ENCODE results near the gene EXOC4. TPM values are rescaled to one million over a fixed set of nuclear protein-coding genes. Genes with fewer than 3 reads are reported as not detected.

The EXOC4 gene
- total RNA-seq, 1 experiment from 2014 or later = 111 TPM

- DNase-seq = no peak
- Histone ChIP-seq H2AFZ (ENCODE audit: low read length) (no peak overlapping the region), H4K20me1 (ENCODE audit: insufficient read depth, low read depth, low read length) (no peaks in the 10 kb centered on the region), H3K4me3 (ENCODE audit: low read length) (no peak overlapping the region), H3K4me2 (ENCODE audit: low read depth, low read length, poor library complexity, severe bottlenecking) (no peak overlapping the region), H3K36me3 (ENCODE audit: insufficient read depth, low read length) (no peaks in the 10 kb centered on the region), H3K79me2 (ENCODE audit: low read length) (no peaks in the 10 kb centered on the region), H3K4me1 (ENCODE audit: low read length) (no peaks in the 10 kb centered on the region), H3K27me3 (ENCODE audit: low read length) (no peaks in the 10 kb centered on the region), H3K9me2 (replicated peaks; ENCODE audit: insufficient read depth, low read length) (no peaks in the 10 kb centered on the region), H3K27ac (ENCODE audit: low read length) (no peak overlapping the region), H3K9me3 (ENCODE audit: low read length) (no peaks in the 10 kb centered on the region), H3K9ac (ENCODE audit: low read length) (no peak overlapping the region)
These were observed 555.6 kb downstream of the EXOC4 start for GRCh38 chr7:133808493-133808866.

GRCh38 chr7:133812877-133813276 is 560.0 kb downstream of the EXOC4 start:
- H3K9me2 ChIP-seq (replicated peaks; ENCODE audit: insufficient read depth, low read length) = no peaks in the 10 kb centered on the region
- no peak for DNase-seq
- no peak overlapping the region for H3K9ac ChIP-seq (ENCODE audit: low read length)
- H3K9me3 ChIP-seq (ENCODE audit: low read length) = no peaks in the 10 kb centered on the region
- no peaks in the 10 kb centered on the region for H4K20me1 ChIP-seq (ENCODE audit: insufficient read depth, low read depth, low read length)
- no peak overlapping the region for H3K27ac ChIP-seq (ENCODE audit: low read length)
- H3K4me1 ChIP-seq (ENCODE audit: low read length) = no peaks in the 10 kb centered on the region
- H3K79me2 ChIP-seq (ENCODE audit: low read length) = no peaks in the 10 kb centered on the region
- no peak overlapping the region for H2AFZ ChIP-seq (ENCODE audit: low read length)
- no peaks in the 10 kb centered on the region for H3K27me3 ChIP-seq (ENCODE audit: low read length)
- no peak overlapping the region for H3K4me2 ChIP-seq (ENCODE audit: low read depth, low read length, poor library complexity, severe bottlenecking)
- no peaks in the 10 kb centered on the region for H3K36me3 ChIP-seq (ENCODE audit: insufficient read depth, low read length)
- H3K4me3 ChIP-seq (ENCODE audit: low read length) = no peak overlapping the region

GRCh38 chr7:133815611-133816210 is 562.8 kb downstream of the EXOC4 start:
- H3K4me1 ChIP-seq (ENCODE audit: low read length) = no peaks in the 10 kb centered on the region
- H4K20me1 ChIP-seq (ENCODE audit: insufficient read depth, low read depth, low read length) = no peaks in the 10 kb centered on the region
- no peaks in the 10 kb centered on the region for H3K27me3 ChIP-seq (ENCODE audit: low read length)
- H3K27ac ChIP-seq (ENCODE audit: low read length) = no peak overlapping the region
- H3K36me3 ChIP-seq (ENCODE audit: insufficient read depth, low read length) = no peaks in the 10 kb centered on the region
- no peaks in the 10 kb centered on the region for H3K9me3 ChIP-seq (ENCODE audit: low read length)
- H3K79me2 ChIP-seq (ENCODE audit: low read length) = no peaks in the 10 kb centered on the region
- DNase-seq = no peak
- H3K9ac ChIP-seq (ENCODE audit: low read length) = no peak overlapping the region
- no peak overlapping the region for H3K4me2 ChIP-seq (ENCODE audit: low read depth, low read length, poor library complexity, severe bottlenecking)
- no peak overlapping the region for H3K4me3 ChIP-seq (ENCODE audit: low read length)
- no peak overlapping the region for H2AFZ ChIP-seq (ENCODE audit: low read length)
- no peaks in the 10 kb centered on the region for H3K9me2 ChIP-seq (replicated peaks; ENCODE audit: insufficient read depth, low read length)

GRCh38 chr7:133819695-133820094 is 566.8 kb downstream of the EXOC4 start:
- DNase-seq = no peak
- Histone ChIP-seq H4K20me1 (ENCODE audit: insufficient read depth, low read depth, low read length) (no peaks in the 10 kb centered on the region), H3K9ac (ENCODE audit: low read length) (no peak overlapping the region), H3K4me3 (ENCODE audit: low read length) (no peak overlapping the region), H3K27me3 (ENCODE audit: low read length) (no peaks in the 10 kb centered on the region), H3K79me2 (ENCODE audit: low read length) (no peaks in the 10 kb centered on the region), H3K9me3 (ENCODE audit: low read length) (no peaks in the 10 kb centered on the region), H3K4me1 (ENCODE audit: low read length) (no peaks in the 10 kb centered on the region), H3K27ac (ENCODE audit: low read length) (no peak overlapping the region), H3K4me2 (ENCODE audit: low read depth, low read length, poor library complexity, severe bottlenecking) (no peak overlapping the region), H2AFZ (ENCODE audit: low read length) (no peak overlapping the region), H3K36me3 (ENCODE audit: insufficient read depth, low read length) (no peaks in the 10 kb centered on the region), H3K9me2 (replicated peaks; ENCODE audit: insufficient read depth, low read length) (no peaks in the 10 kb centered on the region)

GRCh38 chr7:133820584-133820983 is 567.7 kb downstream of the EXOC4 start:
- DNase-seq = no peak

GRCh38 chr7:133821171-133821570 is 568.3 kb downstream of the EXOC4 start:
- Histone ChIP-seq H3K9me3 (ENCODE audit: low read length) (no peaks in the 10 kb centered on the region), H3K4me1 (ENCODE audit: low read length) (no peaks in the 10 kb centered on the region), H3K9me2 (replicated peaks; ENCODE audit: insufficient read depth, low read length) (no peaks in the 10 kb centered on the region), H3K4me2 (ENCODE audit: low read depth, low read length, poor library complexity, severe bottlenecking) (no peak overlapping the region), H3K4me3 (ENCODE audit: low read length) (no peak overlapping the region), H3K9ac (ENCODE audit: low read length) (no peak overlapping the region), H3K36me3 (ENCODE audit: insufficient read depth, low read length) (no peaks in the 10 kb centered on the region), H3K27ac (ENCODE audit: low read length) (no peak overlapping the region), H3K27me3 (ENCODE audit: low read length) (no peaks in the 10 kb centered on the region), H2AFZ (ENCODE audit: low read length) (no peak overlapping the region), H4K20me1 (ENCODE audit: insufficient read depth, low read depth, low read length) (no peaks in the 10 kb centered on the region), H3K79me2 (ENCODE audit: low read length) (no peaks in the 10 kb centered on the region)
- DNase-seq = no peak

More at GRCh38 chr7:133820584-133820983, 567.7 kb downstream of the EXOC4 start:
- Histone ChIP-seq H3K9me3 (ENCODE audit: low read length) (no peaks in the 10 kb centered on the region), H3K4me3 (ENCODE audit: low read length) (no peak overlapping the region), H3K79me2 (ENCODE audit: low read length) (no peaks in the 10 kb centered on the region), H3K36me3 (ENCODE audit: insufficient read depth, low read length) (no peaks in the 10 kb centered on the region), H3K4me1 (ENCODE audit: low read length) (no peaks in the 10 kb centered on the region), H2AFZ (ENCODE audit: low read length) (no peak overlapping the region), H3K9me2 (replicated peaks; ENCODE audit: insufficient read depth, low read length) (no peaks in the 10 kb centered on the region), H4K20me1 (ENCODE audit: insufficient read depth, low read depth, low read length) (no peaks in the 10 kb centered on the region), H3K9ac (ENCODE audit: low read length) (no peak overlapping the region), H3K4me2 (ENCODE audit: low read depth, low read length, poor library complexity, severe bottlenecking) (no peak overlapping the region), H3K27me3 (ENCODE audit: low read length) (no peaks in the 10 kb centered on the region), H3K27ac (ENCODE audit: low read length) (no peak overlapping the region)

- no peak overlapping the region for H2AFZ ChIP-seq (ENCODE audit: low read length)
- no peak overlapping the region for H3K4me2 ChIP-seq (ENCODE audit: low read depth, low read length, poor library complexity, severe bottlenecking)
- H3K9me3 ChIP-seq (ENCODE audit: low read length) = no peaks in the 10 kb centered on the region
- DNase-seq = no peak
- H3K4me1 ChIP-seq (ENCODE audit: low read length) = no peaks in the 10 kb centered on the region
- H3K79me2 ChIP-seq (ENCODE audit: low read length) = no peaks in the 10 kb centered on the region
- H4K20me1 ChIP-seq (ENCODE audit: insufficient read depth, low read depth, low read length) = no peaks in the 10 kb centered on the region
- H3K4me3 ChIP-seq (ENCODE audit: low read length) = no peak overlapping the region
- H3K36me3 ChIP-seq (ENCODE audit: insufficient read depth, low read length) = no peaks in the 10 kb centered on the region
- no peaks in the 10 kb centered on the region for H3K9me2 ChIP-seq (replicated peaks; ENCODE audit: insufficient read depth, low read length)
- H3K27me3 ChIP-seq (ENCODE audit: low read length) = no peaks in the 10 kb centered on the region
- H3K9ac ChIP-seq (ENCODE audit: low read length) = no peak overlapping the region
- no peak overlapping the region for H3K27ac ChIP-seq (ENCODE audit: low read length)
These were observed 569.2 kb downstream of the EXOC4 start for GRCh38 chr7:133822001-133822641.

GRCh38 chr7:133822868-133823552 is 570.1 kb downstream of the EXOC4 start:
- Histone ChIP-seq H4K20me1 (ENCODE audit: insufficient read depth, low read depth, low read length) (no peaks in the 10 kb centered on the region), H3K27ac (ENCODE audit: low read length) (no peak overlapping the region), H3K36me3 (ENCODE audit: insufficient read depth, low read length) (no peaks in the 10 kb centered on the region), H3K79me2 (ENCODE audit: low read length) (no peaks in the 10 kb centered on the region), H3K4me2 (ENCODE audit: low read depth, low read length, poor library complexity, severe bottlenecking) (no peak overlapping the region), H3K4me3 (ENCODE audit: low read length) (no peak overlapping the region), H3K27me3 (ENCODE audit: low read length) (no peaks in the 10 kb centered on the region), H3K9me2 (replicated peaks; ENCODE audit: insufficient read depth, low read length) (no peaks in the 10 kb centered on the region), H3K9ac (ENCODE audit: low read length) (no peak overlapping the region), H3K9me3 (ENCODE audit: low read length) (no peaks in the 10 kb centered on the region), H3K4me1 (ENCODE audit: low read length) (no peaks in the 10 kb centered on the region), H2AFZ (ENCODE audit: low read length) (no peak overlapping the region)
- DNase-seq = no peak

Data from Karpas-422 (cell line).